ENCODE results near the gene ILRUN. TPM values are rescaled to one million over a fixed set of nuclear protein-coding genes. Genes with fewer than 3 reads are reported as not detected.
A peak's percentile ranks its signal among the peaks of the same experiment; 100 is the strongest.

The ILRUN gene
- total and polyA plus RNA-seq, 9 of the 15 experiments (the other 6 are each of a cell fraction or from before 2014, with no cell fraction given), result 24.9 to 78.9 (median 53.4) TPM

- no peak for TF ChIP-seq REST (IDR thresholded peaks at IDR 0.05; ENCODE audit: borderline replicate concordance)
- no peak for TF ChIP-seq REST (CRISPR knock-in tag; IDR thresholded peaks at IDR 0.05; ENCODE audit: low read depth)
- TF ChIP-seq TCF7 (IDR thresholded peaks at IDR 0.05; ENCODE audit: borderline replicate concordance), result no peak
- no peak for TF ChIP-seq IRF1 (CRISPR knock-in tag; IDR thresholded peaks at IDR 0.05; ENCODE audit: borderline replicate concordance)
- no peak for TF ChIP-seq EP300 (IDR thresholded peaks at IDR 0.05; ENCODE audit: low read length)
- peak; percentile 31; the same call in 1 of the 2 replicates for TF ChIP-seq CC2D1A (IDR thresholded peaks at IDR 0.05)
- 0 out of 2 replicates have a peak, but pooled peaks have one; percentile 9 for TF ChIP-seq ZNF407 (IDR thresholded peaks at IDR 0.05; ENCODE audit: low read depth)
- TF ChIP-seq HINFP (tag; conservative IDR thresholded peaks at IDR 0.05; ENCODE audit: low read depth), result no peak
- TF ChIP-seq ETV5 (CRISPR knock-in tag; IDR thresholded peaks at IDR 0.05; ENCODE audit: low read depth), result no peak
Observed at GRCh38 chr6:34695729-34696188, 808 bp downstream of the ILRUN start (continued).

All from K562 (cell line).